Gastrocnemius medialis (tissue), 4 donors: ENCODE data around the gene ZNF599. TPM values are rescaled to one million over a fixed set of nuclear protein-coding genes. Genes with fewer than 3 reads are reported as not detected.
A peak's percentile ranks its signal among the peaks of the same experiment; 100 is the strongest.

ENCODE experiments used
- ATAC-seq, 2 donors: fragments of 150-250 bp; one replicate each; pipeline ENCODE4 v1.9.1; 2016
- DNase-seq, 2 donors: peaks; one replicate each; pipeline ENCODE4 v3.0.0-alpha.2; 2019
- H3K27ac ChIP-seq, 4 donors: fragments of 200-600 bp; sonication (generic); 1 replicate in 1 of 4; 2 replicates in 3 of 4; pipeline ENCODE4 v1.5.1; 2016 to 2018; ENCODE audit warnings: mild to moderate bottlenecking in 2 of 4, moderate library complexity in 1 of 4
- H3K27me3 ChIP-seq, 3 donors: fragments of 200-600 bp; sonication (generic) in 2 of 3; 1 replicate in 1 of 3; 2 replicates in 2 of 3; pipeline versions ENCODE4 v1.5.1 to v1.6.0; 2016 to 2019; ENCODE audit warnings: mild to moderate bottlenecking in 1 of 3, moderate library complexity in 1 of 3
- H3K36me3 ChIP-seq, 2 donors: fragments of 200-600 bp; sonication (generic) in 1 of 2; one replicate each; pipeline ENCODE4 v1.5.1; 2017 to 2018
- H3K4me1 ChIP-seq, 2 donors: fragments of 200-600 bp; sonication (generic) in 1 of 2; one replicate each; pipeline ENCODE4 v1.5.1; 2016 to 2017; ENCODE audit warnings: mild to moderate bottlenecking in 2 of 2
- H3K4me3 ChIP-seq, 4 donors: fragments of 200-600 bp; sonication (generic) in 3 of 4; 1 replicate in 1 of 4; 2 replicates in 3 of 4; pipeline ENCODE4 v1.5.1; 2016 to 2019; ENCODE audit warnings: mild to moderate bottlenecking in 2 of 4
- H3K9me3 ChIP-seq, 3 donors: fragments of 200-600 bp; sonication (generic) in 2 of 3; 1 replicate in 1 of 3; 2 replicates in 2 of 3; pipeline ENCODE4 v1.5.1; 2016 to 2019
- POLR2A ChIP-seq, 2 donors: fragments of 450-650 bp; IDR thresholded peaks; one replicate each; pipeline ENCODE4 v1.6.1; 2017; ENCODE audit warnings: antibody characterized with exemption in 2 of 2, mild to moderate bottlenecking in 2 of 2, moderate library complexity in 2 of 2
- in situ Hi-C, 4 donors: fragments of 200-750 bp; cut with MboI; loops; one replicate each; pipeline versions ENCODE4 v1.15.0 to v1.8.0; 2017; ENCODE audit warnings: low sequenced_read_pairs in 4 of 4
- intact Hi-C: fragments of 100-400 bp; cut with DNase I; formaldehyde crosslinking; loops from one replicate; pipeline ENCODE4 v1.15.1; 2023; ENCODE audit warnings: low total_unique reads
- total RNA-seq, 4 donors: library from RNA; depleted of rRNA; stranded (reverse); fragments of >200 nt; gene quantifications; one replicate each; pipeline versions ENCODE4 v1.1.0 to v1.2.3, GENCODE V29; 2016
- TF ChIP-seq, protein P1 (sequence below), 5 experiments: fragments of 450-650 bp in 3 of 5; fragments of 200-600 bp in 2 of 5; sonication (generic) in 2 of 5; IDR thresholded peaks in 4 of 5; conservative IDR thresholded peaks in 1 of 5; 1 replicate in 4 of 5; 2 replicates in 1 of 5; pipeline ENCODE4 v1.5.1; 2016 to 2019; ENCODE audit warnings: antibody characterized with exemption in 5 of 5, mild to moderate bottlenecking in 3 of 5, moderate library complexity in 3 of 5

ZNF599 gene
- total RNA-seq, 4 donors from 2014 or later: 1.2 to 6.3 (median 2.4) TPM

DNA sequence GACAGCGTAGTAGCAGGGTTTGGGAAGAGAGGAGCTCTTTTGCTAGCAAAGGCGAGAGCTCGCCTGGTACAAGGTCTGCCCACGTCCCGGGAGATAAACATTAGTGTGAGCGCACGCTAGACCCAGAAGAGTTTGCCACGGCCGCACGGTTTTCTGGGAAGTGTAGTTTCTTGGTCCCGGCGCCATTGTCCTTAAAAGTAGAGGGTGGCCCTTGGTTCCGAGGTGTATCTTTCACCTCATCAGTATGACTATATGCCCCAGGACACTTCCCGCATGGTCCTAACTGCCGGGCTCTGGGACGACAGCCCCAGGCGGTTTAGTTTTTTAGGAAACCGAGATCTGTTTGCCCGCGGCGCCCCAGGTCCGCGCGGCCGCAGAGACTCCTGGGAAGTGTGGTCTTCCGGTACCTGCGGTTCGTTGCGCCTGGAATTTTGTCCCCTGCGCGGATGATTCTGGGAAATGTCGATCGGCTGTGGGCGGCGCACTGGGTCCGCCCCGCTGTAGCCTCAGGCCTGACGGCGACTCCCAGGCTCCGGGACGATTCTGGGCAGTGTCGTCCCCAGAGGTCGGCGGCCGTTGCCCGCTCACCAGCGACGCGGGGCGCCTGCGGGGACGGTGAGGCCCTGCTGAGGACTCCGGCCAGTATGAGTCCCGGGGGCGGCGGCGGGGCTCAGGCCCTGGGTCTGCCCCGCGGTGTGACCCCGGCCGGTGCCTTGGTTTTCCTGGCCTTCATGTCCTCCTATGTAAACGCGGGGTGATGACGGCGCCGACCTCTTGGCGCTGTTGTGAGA, 39.1 kb downstream of the ZNF599 start, which contains the start of gene ZNF181:
Gene ZNF181 (plus strand): TSS at position 498 of the 791 bp plus-strand sequence. CDS start 795 bp downstream, outside the sequence.
- in situ Hi-C loops: loop anchor here in 1 of 4 donors (10.0 kb wide), 1 partner anchor 59 kb away; the partner anchor contains the start of genes SCGB2B2 and ZNF302
- H3K4me1 ChIP-seq: peaks cover 30 to 34% of the 10 kb centered on the region in 2 donors
- no peaks in the 10 kb centered on the region for H3K9me3 ChIP-seq
- H3K36me3 ChIP-seq: peaks cover 0 to 35% of the 10 kb centered on the region in 2 donors
- ATAC-seq: peak; percentile 92 to 93
- H3K4me3 ChIP-seq: peak within 1 kb of the TSS; percentile 77 to 98 (median 86)
- intact Hi-C loops: loop anchor here (1.0 kb wide), 2 partner anchors 39 to 57 kb away; partner anchors contain the start of genes SCGB2B2, ZNF302 and ZNF599
- TF ChIP-seq, protein P1, sequence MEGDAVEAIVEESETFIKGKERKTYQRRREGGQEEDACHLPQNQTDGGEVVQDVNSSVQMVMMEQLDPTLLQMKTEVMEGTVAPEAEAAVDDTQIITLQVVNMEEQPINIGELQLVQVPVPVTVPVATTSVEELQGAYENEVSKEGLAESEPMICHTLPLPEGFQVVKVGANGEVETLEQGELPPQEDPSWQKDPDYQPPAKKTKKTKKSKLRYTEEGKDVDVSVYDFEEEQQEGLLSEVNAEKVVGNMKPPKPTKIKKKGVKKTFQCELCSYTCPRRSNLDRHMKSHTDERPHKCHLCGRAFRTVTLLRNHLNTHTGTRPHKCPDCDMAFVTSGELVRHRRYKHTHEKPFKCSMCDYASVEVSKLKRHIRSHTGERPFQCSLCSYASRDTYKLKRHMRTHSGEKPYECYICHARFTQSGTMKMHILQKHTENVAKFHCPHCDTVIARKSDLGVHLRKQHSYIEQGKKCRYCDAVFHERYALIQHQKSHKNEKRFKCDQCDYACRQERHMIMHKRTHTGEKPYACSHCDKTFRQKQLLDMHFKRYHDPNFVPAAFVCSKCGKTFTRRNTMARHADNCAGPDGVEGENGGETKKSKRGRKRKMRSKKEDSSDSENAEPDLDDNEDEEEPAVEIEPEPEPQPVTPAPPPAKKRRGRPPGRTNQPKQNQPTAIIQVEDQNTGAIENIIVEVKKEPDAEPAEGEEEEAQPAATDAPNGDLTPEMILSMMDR (IDR thresholded peaks at IDR 0.05 in 4 of 5, conservative IDR thresholded peaks at IDR 0.05 in 1 of 5): peak in 1 of 5 experiments; percentile 20
- peak; percentile 57 to 72 for TF ChIP-seq POLR2A (IDR thresholded peaks at IDR 0.05)
- no peaks in the 10 kb centered on the region for H3K27me3 ChIP-seq
- H3K27ac ChIP-seq: peak within 1 kb of the TSS; percentile 96 to 100 (median 98)
- DNase-seq: peak; percentile 81 to 89

DNA sequence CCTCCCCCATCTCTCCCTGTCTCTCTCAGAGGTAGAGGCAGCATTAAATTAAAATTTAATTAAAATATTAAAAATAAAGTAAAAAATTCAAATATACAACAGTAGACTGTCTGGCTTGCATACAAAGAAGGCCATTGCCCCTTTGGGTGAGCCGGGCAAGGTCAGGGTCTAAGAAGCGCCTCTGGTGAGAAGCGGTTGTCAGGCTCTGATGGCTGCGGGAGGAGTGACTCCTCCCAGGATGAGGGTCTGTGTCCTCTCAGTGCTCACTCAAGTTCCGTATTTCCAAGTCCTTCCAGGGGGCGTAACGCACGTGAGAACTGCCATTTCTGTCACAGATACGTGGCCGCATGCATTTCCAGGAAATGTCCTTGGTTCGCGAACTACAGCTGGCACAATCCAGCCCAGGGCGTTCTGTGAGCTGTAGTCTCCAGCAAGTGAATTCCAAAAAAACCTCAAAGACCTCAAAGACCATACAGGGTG, 39.7 kb downstream of the ZNF599 start:
- no peaks in the 10 kb centered on the region for H3K27me3 ChIP-seq
- TF ChIP-seq, protein P1 (IDR thresholded peaks at IDR 0.05 in 4 of 5, conservative IDR thresholded peaks at IDR 0.05 in 1 of 5): no peak
- no peak for TF ChIP-seq POLR2A (IDR thresholded peaks at IDR 0.05)
- in situ Hi-C loops: loop anchor here in 1 of 4 donors (10.0 kb wide), 1 partner anchor 59 kb away; the partner anchor contains the start of genes SCGB2B2 and ZNF302
- intact Hi-C loops: no loop called here
- H3K4me3 ChIP-seq: peak overlapping the region; percentile 77 to 98 (median 86)
- H3K36me3 ChIP-seq: peaks cover 0 to 29% of the 10 kb centered on the region in 2 donors
- ATAC-seq (peak; percentile 35 to 46), DNase-seq (peak in 1 of 2 donors; percentile 57)
- H3K4me1 ChIP-seq: peaks cover 30 to 34% of the 10 kb centered on the region in 2 donors
- H3K27ac ChIP-seq: peak overlapping the region; percentile 96 to 100 (median 98)
- H3K9me3 ChIP-seq: no peaks in the 10 kb centered on the region

DNA sequence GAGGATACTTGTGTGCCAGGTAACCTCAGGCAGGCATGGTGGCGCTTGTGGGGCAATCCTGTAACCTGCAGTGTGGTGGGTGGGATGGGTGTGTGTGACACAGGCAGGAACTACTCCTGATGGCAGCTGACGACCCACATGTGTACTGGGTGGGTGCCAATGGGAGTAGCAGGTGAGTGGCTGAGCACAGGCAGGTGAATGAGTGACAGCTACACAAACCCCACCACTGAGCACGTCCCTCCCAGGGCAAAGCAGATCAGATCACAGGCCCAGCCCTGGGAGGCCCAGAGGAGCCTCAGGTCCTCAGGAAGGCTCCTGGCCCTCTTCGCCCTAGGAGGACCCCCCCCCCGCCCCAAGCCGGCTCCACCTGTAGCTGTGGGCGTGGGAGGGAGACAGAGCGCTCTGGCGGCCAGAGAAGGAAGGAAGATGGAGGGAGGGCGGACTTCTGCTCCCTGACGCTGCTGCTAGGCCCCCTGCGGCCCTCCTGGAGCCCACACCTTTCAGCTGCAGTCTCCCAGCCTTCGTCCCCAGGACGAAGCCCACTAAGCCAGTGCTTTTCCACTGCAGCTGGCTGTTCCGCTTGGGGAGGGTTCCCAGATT, 40.3 kb downstream of the ZNF599 start:
- in situ Hi-C loops (loop anchor here in 1 of 4 donors (10.0 kb wide), 1 partner anchor 58 kb away; the partner anchor contains the start of genes SCGB2B2 and ZNF302), intact Hi-C loops (no loop called here)
- ATAC-seq (no peak), DNase-seq (no peak)
- H3K4me3 ChIP-seq: peak overlapping the region; percentile 77 to 98 (median 86)
- H3K27me3 ChIP-seq: no peaks in the 10 kb centered on the region
- H3K9me3 ChIP-seq: no peaks in the 10 kb centered on the region
- peak overlapping the region; percentile 96 to 100 (median 98) for H3K27ac ChIP-seq
- H3K36me3 ChIP-seq: peaks cover 0 to 23% of the 10 kb centered on the region in 2 donors
- peaks cover 30 to 34% of the 10 kb centered on the region in 2 donors for H3K4me1 ChIP-seq
- TF ChIP-seq, protein P1 (IDR thresholded peaks at IDR 0.05 in 4 of 5, conservative IDR thresholded peaks at IDR 0.05 in 1 of 5): no peak
- TF ChIP-seq POLR2A (IDR thresholded peaks at IDR 0.05): no peak

DNA sequence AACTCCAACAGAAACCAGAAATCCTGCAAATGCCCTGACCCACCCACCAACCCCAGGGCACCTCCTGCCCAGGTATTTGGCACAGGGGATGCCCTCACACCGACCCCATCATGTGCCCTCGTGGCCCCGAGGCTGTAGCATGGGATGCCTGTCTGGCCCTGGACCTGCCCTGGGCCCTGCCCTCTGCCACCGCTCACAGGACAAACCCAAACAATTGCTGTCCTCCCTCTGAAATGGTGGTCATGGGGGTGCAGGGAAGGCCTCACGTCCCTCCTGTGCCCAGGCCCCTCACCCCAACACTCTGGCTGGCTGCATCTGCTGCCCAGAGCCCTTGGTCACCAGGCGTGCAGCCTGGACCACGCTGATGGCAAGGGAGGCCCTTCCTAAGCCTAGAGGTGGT, 41.1 kb downstream of the ZNF599 start:
- ATAC-seq (no peak), DNase-seq (no peak)
- Histone ChIP-seq H3K9me3 (no peaks in the 10 kb centered on the region), H3K4me3 (no peak overlapping the region), H3K4me1 (peaks cover 29 to 32% of the 10 kb centered on the region in 2 donors), H3K27me3 (no peaks in the 10 kb centered on the region), H3K27ac (peak overlapping the region in 1 of 4 donors; percentile 97), H3K36me3 (peaks cover 0 to 16% of the 10 kb centered on the region in 2 donors)
- in situ Hi-C loops (loop anchor here in 1 of 4 donors (10.0 kb wide), 1 partner anchor 57 kb away; the partner anchor contains the start of genes SCGB2B2 and ZNF302), intact Hi-C loops (no loop called here)
- TF ChIP-seq POLR2A (IDR thresholded peaks at IDR 0.05): no peak
- TF ChIP-seq, protein P1 (IDR thresholded peaks at IDR 0.05 in 4 of 5, conservative IDR thresholded peaks at IDR 0.05 in 1 of 5): no peak
